ENCODE results near the gene IL17RA.

- no peak for TF ChIP-seq CTCF (optimal IDR thresholded peaks at IDR 0.05 in 1 of 3, IDR thresholded peaks at IDR 0.05 in 1 of 3, conservative IDR thresholded peaks at IDR 0.05 in 1 of 3; ENCODE audit: extremely low read depth in 1 of 3, insufficient read depth in 2 of 3, low read length in 3 of 3)
- no peak for TF ChIP-seq EZH2 (IDR thresholded peaks at IDR 0.05; ENCODE audit: low read length)
Measured at GRCh38 chr22:17110791-17111550, 26.2 kb downstream of the IL17RA start.

Measured in keratinocyte (primary cell).